PFSK-1 (cell line): ENCODE measurements around the gene INPP5J.

ENCODE experiments used
- FOXP2 ChIP-seq: optimal IDR thresholded peaks from 2 replicates; pipeline ENCODE3; 2011; ENCODE audit warnings: borderline replicate concordance, control low read depth, inconsistent platforms; ENCODE audit not compliant: insufficient read depth; ENCODE audit errors: extremely low read length, extremely low read depth
- POLR2AphosphoS5 ChIP-seq: IDR thresholded peaks from 2 replicates; pipeline ENCODE4 v1.6.1; 2012; ENCODE audit warnings: low read depth, mild to moderate bottlenecking, control low read depth, low read length, moderate library complexity
- REST ChIP-seq, 2 experiments: IDR thresholded peaks; 2 replicates each; pipeline versions ENCODE4 v1.6.1 to v1.8.0; 2011 to 2012; ENCODE audit warnings: low read depth in 2 of 2, low read length in 2 of 2, control low read depth in 1 of 2, inconsistent platforms in 1 of 2, mild to moderate bottlenecking in 1 of 2, moderate library complexity in 1 of 2; ENCODE audit not compliant: insufficient read depth in 1 of 2
- SIN3A ChIP-seq: IDR thresholded peaks from 2 replicates; pipeline ENCODE4 v1.6.1; 2012; ENCODE audit warnings: mild to moderate bottlenecking, low read length, moderate library complexity, borderline replicate concordance; ENCODE audit not compliant: insufficient read depth
- TAF1 ChIP-seq: IDR thresholded peaks from 2 replicates; pipeline ENCODE4 v1.6.1; 2012; ENCODE audit warnings: low read length, control low read depth, borderline replicate concordance; ENCODE audit not compliant: insufficient read depth

- TF ChIP-seq REST (IDR thresholded peaks at IDR 0.05; ENCODE audit: insufficient read depth in 1 of 2, low read depth in 2 of 2, low read length in 2 of 2): no peak
- TF ChIP-seq SIN3A: no peak
- peak; percentile 62 for TF ChIP-seq POLR2AphosphoS5
- TF ChIP-seq FOXP2: no peak
- no peak for TF ChIP-seq TAF1
Measured at GRCh38 chr22:31122532-31123291, at the start of gene INPP5J.
